Measurements from ENCODE around the gene CLEC18A. TPM values are rescaled to one million over a fixed set of nuclear protein-coding genes. Genes with fewer than 3 reads are reported as not detected.
"Not testable (repeated sequence)": the region's sequence is repeated elsewhere in the genome, so short reads cannot be mapped to it uniquely, and the experiment has no call there.

The CLEC18A gene
- total RNA-seq = under 1 TPM; 0.17 to 0.19 TPM

DNA sequence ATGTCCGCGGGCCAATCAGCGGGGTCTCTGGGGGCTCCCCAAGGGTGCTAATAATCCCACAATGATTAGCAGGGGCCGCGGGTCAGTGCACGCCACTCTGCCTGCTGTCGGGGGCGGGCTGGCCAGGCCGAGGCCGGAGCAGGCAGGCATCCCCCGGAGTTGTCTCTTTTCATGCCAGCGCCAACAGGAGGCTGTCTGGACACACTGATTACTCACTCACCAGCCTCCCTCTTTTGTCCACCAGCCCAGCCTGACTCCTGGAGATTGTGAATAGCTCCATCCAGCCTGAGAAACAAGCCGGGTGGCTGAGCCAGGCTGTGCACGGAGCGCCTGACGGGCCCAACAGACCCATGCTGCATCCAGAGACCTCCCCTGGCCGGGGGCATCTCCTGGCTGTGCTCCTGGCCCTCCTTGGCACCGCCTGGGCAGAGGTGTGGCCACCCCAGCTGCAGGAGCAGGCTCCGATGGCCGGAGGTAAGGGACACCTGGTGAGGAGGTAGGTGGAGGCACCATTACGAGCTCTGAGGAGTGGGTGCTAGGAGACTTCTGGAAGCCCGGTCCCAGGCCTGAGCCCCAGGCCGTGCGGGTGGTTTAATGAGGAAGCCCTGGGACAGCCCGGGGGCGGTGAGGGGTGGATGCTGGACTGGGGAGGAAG, at the start of gene CLEC18A:
CLEC18A (plus strand) TSS at position 318 of the 655 bp plus-strand sequence; CDS start at position 351, 33 bp downstream.
- H3K4me3 Mint-ChIP-seq; H3K36me3 Mint-ChIP-seq (ENCODE audit: low read depth); DNase-seq; H3K27ac Mint-ChIP-seq; H3K27me3 Mint-ChIP-seq (ENCODE audit: low read depth); H3K9me3 Mint-ChIP-seq; CTCF ChIA-PET; H3K4me1 Mint-ChIP-seq (ENCODE audit: low read depth); intact Hi-C loops (cut with micrococcal nuclease): not testable (repeated sequence)

DNA sequence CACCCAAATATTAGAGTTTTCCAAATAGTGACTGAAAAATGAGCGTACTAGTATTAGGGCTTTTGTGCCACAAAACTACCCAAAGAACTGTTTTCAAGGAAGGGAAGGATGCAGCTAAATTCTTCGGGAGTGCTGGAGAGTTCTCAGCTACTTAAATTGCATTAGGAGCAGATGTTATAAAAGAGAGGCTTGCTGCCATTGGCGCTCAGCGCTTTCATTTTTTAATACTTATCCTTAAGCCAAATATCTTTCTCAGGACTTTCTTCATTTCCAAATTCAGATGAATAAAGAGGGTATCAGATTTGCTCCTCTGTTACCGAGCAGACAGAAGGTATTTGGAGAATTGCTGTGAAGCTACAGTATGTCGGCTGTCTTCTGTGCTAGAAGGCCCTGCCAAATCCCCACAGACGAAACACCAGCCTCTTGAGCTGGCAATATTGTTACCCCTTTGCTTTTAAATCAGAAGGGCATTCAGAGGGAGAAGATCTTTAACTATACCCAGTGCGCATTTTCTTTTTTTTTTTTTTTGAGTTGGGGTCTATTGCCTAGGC, 47.2 kb upstream of the CLEC18A start:
- Mint-ChIP-seq H3K27ac (no peak overlapping the region), H3K27me3 (ENCODE audit: low read depth) (no peaks in the 10 kb centered on the region), H3K4me3 (no peak overlapping the region), H3K9me3 (no peaks in the 10 kb centered on the region), H3K4me1 (ENCODE audit: low read depth) (no peaks in the 10 kb centered on the region), H3K36me3 (ENCODE audit: low read depth) (peaks cover 3% of the 10 kb centered on the region)
- DNase-seq = no peak
- intact Hi-C loops (cut with micrococcal nuclease) = no loop called here
- CTCF ChIA-PET = interaction anchor here (1.2 to 4.1 kb wide), 2 partner anchors 26 to 1379 kb away, joined by 3 to 14 read pairs; no protein-coding TSS in a partner anchor

GRCh38 chr16:69904495-69905170, 46.5 kb upstream of the CLEC18A start:
- H3K27me3 Mint-ChIP-seq (ENCODE audit: low read depth) = no peaks in the 10 kb centered on the region
- peaks cover 3% of the 10 kb centered on the region for H3K36me3 Mint-ChIP-seq (ENCODE audit: low read depth)
- H3K9me3 Mint-ChIP-seq = no peaks in the 10 kb centered on the region
- H3K4me1 Mint-ChIP-seq (ENCODE audit: low read depth) = no peaks in the 10 kb centered on the region
- CTCF ChIA-PET = interaction anchor here (1.2 to 4.1 kb wide), 2 partner anchors 26 to 1380 kb away, joined by 3 to 14 read pairs; no protein-coding TSS in a partner anchor
- DNase-seq = no peak
- H3K27ac Mint-ChIP-seq = no peak overlapping the region
- intact Hi-C loops (cut with micrococcal nuclease) = no loop called here
- no peak overlapping the region for H3K4me3 Mint-ChIP-seq

- H3K27ac Mint-ChIP-seq = no peak overlapping the region
- CTCF ChIA-PET = interaction anchor here (1.2 kb wide), 1 partner anchor 1381 kb away, joined by 3 read pairs; no protein-coding TSS in a partner anchor
- intact Hi-C loops (cut with micrococcal nuclease) = no loop called here
- DNase-seq = no peak
- no peaks in the 10 kb centered on the region for H3K27me3 Mint-ChIP-seq (ENCODE audit: low read depth)
- no peaks in the 10 kb centered on the region for H3K4me1 Mint-ChIP-seq (ENCODE audit: low read depth)
- H3K36me3 Mint-ChIP-seq (ENCODE audit: low read depth) = peaks cover 3% of the 10 kb centered on the region
- no peaks in the 10 kb centered on the region for H3K9me3 Mint-ChIP-seq
- H3K4me3 Mint-ChIP-seq = no peak overlapping the region
Observed at GRCh38 chr16:69905171-69905555, 46.0 kb upstream of the CLEC18A start.

GRCh38 chr16:69906838-69907401, 44.2 kb upstream of the CLEC18A start:
- CTCF ChIA-PET = interaction anchor here (0.9 kb wide), 1 partner anchor 20 kb away, joined by 3 read pairs; no protein-coding TSS in a partner anchor
- Mint-ChIP-seq H3K36me3 (ENCODE audit: low read depth) (peaks cover 3% of the 10 kb centered on the region), H3K4me1 (ENCODE audit: low read depth) (no peaks in the 10 kb centered on the region), H3K4me3 (no peak overlapping the region), H3K27ac (no peak overlapping the region), H3K9me3 (no peaks in the 10 kb centered on the region), H3K27me3 (ENCODE audit: low read depth) (no peaks in the 10 kb centered on the region)
- DNase-seq = no peak
- intact Hi-C loops (cut with micrococcal nuclease) = no loop called here

GRCh38 chr16:69909043-69909442, 42.1 kb upstream of the CLEC18A start:
- Mint-ChIP-seq H3K4me3 (no peak overlapping the region), H3K27ac (no peak overlapping the region), H3K27me3 (ENCODE audit: low read depth) (no peaks in the 10 kb centered on the region), H3K4me1 (ENCODE audit: low read depth) (no peaks in the 10 kb centered on the region), H3K9me3 (no peaks in the 10 kb centered on the region), H3K36me3 (ENCODE audit: low read depth) (peaks cover 1% of the 10 kb centered on the region)
- DNase-seq = no peak
- CTCF ChIA-PET = no interaction called here
- intact Hi-C loops (cut with micrococcal nuclease) = no loop called here

DNA sequence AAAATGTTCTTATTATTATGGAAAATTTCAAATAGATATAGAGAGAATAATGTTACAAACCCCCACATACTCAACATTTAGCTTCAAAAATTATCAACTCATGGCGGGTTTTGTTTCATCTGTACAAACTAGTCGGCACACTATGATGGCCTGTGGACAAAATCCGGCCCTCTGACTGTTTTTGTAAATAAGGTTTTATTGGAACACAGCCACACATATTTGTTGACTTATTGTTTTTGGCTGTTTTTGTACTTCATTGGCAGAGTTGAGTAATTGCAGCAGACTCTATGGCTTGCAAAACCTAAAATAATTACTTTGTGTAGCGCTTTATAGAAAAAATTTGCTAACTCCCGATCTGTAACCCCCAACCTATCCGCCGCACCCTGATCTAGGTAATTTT, 41.4 kb upstream of the CLEC18A start:
- CTCF ChIA-PET = no interaction called here
- H3K9me3 Mint-ChIP-seq = no peaks in the 10 kb centered on the region
- no peaks in the 10 kb centered on the region for H3K27me3 Mint-ChIP-seq (ENCODE audit: low read depth)
- H3K4me3 Mint-ChIP-seq = no peak overlapping the region
- H3K36me3 Mint-ChIP-seq (ENCODE audit: low read depth) = no peaks in the 10 kb centered on the region
- DNase-seq = no peak
- no peak overlapping the region for H3K27ac Mint-ChIP-seq
- no peaks in the 10 kb centered on the region for H3K4me1 Mint-ChIP-seq (ENCODE audit: low read depth)
- intact Hi-C loops (cut with micrococcal nuclease) = no loop called here

DNA sequence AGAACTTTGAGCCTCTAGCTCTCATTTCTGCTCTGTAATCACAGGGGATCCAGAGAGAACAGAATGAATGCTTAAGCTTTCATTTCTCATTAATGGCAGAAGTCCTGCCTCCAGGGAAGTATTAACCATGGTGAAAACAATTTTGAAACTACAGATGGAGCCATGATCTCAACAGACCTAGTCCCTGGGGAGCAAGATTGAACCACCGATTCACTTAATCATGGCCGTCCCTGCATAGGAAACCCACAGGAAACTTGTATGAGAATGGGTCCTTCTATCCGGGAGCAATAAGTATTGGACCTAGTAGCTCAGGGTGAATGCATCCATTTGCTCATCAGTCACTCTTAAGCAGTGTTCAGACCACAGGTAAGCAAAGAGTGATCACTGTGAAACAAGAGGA, 40.2 kb upstream of the CLEC18A start:
- no peak overlapping the region for H3K27ac Mint-ChIP-seq
- no peak overlapping the region for H3K4me3 Mint-ChIP-seq
- H3K4me1 Mint-ChIP-seq (ENCODE audit: low read depth) = no peaks in the 10 kb centered on the region
- H3K36me3 Mint-ChIP-seq (ENCODE audit: low read depth) = no peaks in the 10 kb centered on the region
- intact Hi-C loops (cut with micrococcal nuclease) = no loop called here
- no peaks in the 10 kb centered on the region for H3K27me3 Mint-ChIP-seq (ENCODE audit: low read depth)
- CTCF ChIA-PET = no interaction called here
- no peak for DNase-seq
- no peaks in the 10 kb centered on the region for H3K9me3 Mint-ChIP-seq

- Mint-ChIP-seq H3K27me3 (ENCODE audit: low read depth) (no peaks in the 10 kb centered on the region), H3K36me3 (ENCODE audit: low read depth) (peaks cover 8% of the 10 kb centered on the region), H3K4me1 (ENCODE audit: low read depth) (no peaks in the 10 kb centered on the region), H3K4me3 (no peak overlapping the region), H3K27ac (no peak overlapping the region), H3K9me3 (no peaks in the 10 kb centered on the region)
- CTCF ChIA-PET = no interaction called here
- intact Hi-C loops (cut with micrococcal nuclease) = no loop called here
- no peak for DNase-seq
Observed at GRCh38 chr16:69916462-69916861, 34.7 kb upstream of the CLEC18A start.

DNA sequence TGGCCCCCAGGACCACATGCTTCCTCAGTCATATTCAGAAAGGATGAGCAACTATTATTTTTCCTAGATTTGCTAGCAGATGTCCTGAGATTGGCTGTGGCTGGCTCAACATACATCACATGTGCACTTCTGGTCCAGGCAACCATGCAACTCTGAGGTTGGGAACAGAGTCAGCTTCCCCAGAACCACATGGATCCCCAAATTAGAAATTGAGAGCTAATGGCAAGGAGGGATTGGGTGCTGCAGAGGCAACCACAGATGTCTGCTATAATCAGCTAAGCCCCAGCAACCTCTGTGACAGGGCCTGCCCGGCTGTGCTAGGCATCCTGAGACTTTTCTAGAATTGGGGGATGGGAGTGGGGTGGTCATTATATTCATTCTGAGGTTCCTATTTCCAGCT, 33.8 kb upstream of the CLEC18A start:
- DNase-seq = no peak
- no peak overlapping the region for H3K27ac Mint-ChIP-seq
- H3K9me3 Mint-ChIP-seq = no peaks in the 10 kb centered on the region
- CTCF ChIA-PET = interaction anchor here (1.6 to 1.8 kb wide), 2 partner anchors 11 to 13 kb away, joined by 5 to 6 read pairs; no protein-coding TSS in a partner anchor
- no peak overlapping the region for H3K4me3 Mint-ChIP-seq
- intact Hi-C loops (cut with micrococcal nuclease) = no loop called here
- no peaks in the 10 kb centered on the region for H3K27me3 Mint-ChIP-seq (ENCODE audit: low read depth)
- no peaks in the 10 kb centered on the region for H3K4me1 Mint-ChIP-seq (ENCODE audit: low read depth)
- H3K36me3 Mint-ChIP-seq (ENCODE audit: low read depth) = peaks cover 8% of the 10 kb centered on the region

- Mint-ChIP-seq H3K36me3 (ENCODE audit: low read depth) (peaks cover 8% of the 10 kb centered on the region), H3K4me3 (no peak overlapping the region), H3K9me3 (no peaks in the 10 kb centered on the region), H3K27me3 (ENCODE audit: low read depth) (no peaks in the 10 kb centered on the region), H3K4me1 (ENCODE audit: low read depth) (no peaks in the 10 kb centered on the region), H3K27ac (no peak overlapping the region)
- CTCF ChIA-PET = interaction anchor here (1.6 to 1.8 kb wide), 2 partner anchors 11 to 12 kb away, joined by 5 to 6 read pairs; no protein-coding TSS in a partner anchor
- no peak for DNase-seq
- intact Hi-C loops (cut with micrococcal nuclease) = no loop called here
Observed at GRCh38 chr16:69917739-69918138, 33.4 kb upstream of the CLEC18A start.

DNA sequence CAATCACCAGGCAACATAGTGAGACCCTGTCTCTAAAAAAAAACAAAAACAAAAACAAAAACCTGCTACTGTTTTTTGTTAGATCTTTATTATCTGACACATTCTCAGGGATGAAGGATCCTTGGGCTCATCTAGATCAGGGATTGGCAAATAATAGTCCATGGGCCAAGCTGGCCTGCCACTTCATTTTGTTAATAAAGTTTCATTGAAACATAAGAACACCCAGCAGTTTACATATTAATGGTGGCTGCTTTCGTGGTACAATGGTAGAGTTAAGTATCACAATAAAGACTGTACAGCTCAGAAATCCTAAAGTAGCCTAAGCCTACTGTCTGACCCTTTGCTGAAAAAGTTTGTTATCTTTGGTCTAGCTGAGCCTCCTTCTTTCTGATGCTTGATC, 32.9 kb upstream of the CLEC18A start:
- DNase-seq = no peak
- Mint-ChIP-seq H3K27me3 (ENCODE audit: low read depth) (no peaks in the 10 kb centered on the region), H3K36me3 (ENCODE audit: low read depth) (peaks cover 8% of the 10 kb centered on the region), H3K27ac (no peak overlapping the region), H3K4me1 (ENCODE audit: low read depth) (no peaks in the 10 kb centered on the region), H3K4me3 (no peak overlapping the region), H3K9me3 (no peaks in the 10 kb centered on the region)
- CTCF ChIA-PET = interaction anchor here (1.6 to 1.8 kb wide), 2 partner anchors 10 to 12 kb away, joined by 5 to 6 read pairs; no protein-coding TSS in a partner anchor
- intact Hi-C loops (cut with micrococcal nuclease) = no loop called here
